ENCODE measurements around the gene SLC25A13.

GRCh38 chr7:96276019-96276418, 45.9 kb downstream of the SLC25A13 start:
- no peak for TF ChIP-seq CTCF (IDR thresholded peaks at IDR 0.05; ENCODE audit: low read depth, low read length)
- TF ChIP-seq POLR2A (IDR thresholded peaks at IDR 0.05; ENCODE audit: extremely low read depth, insufficient read length): no peak
- no peak for TF ChIP-seq MYC (IDR thresholded peaks at IDR 0.05; ENCODE audit: low read depth, low read length)
- TF ChIP-seq MAX (IDR thresholded peaks at IDR 0.05; ENCODE audit: low read depth, low read length): no peak
